NB4 (cell line): ENCODE results near the gene STK33.

ENCODE experiments used
- DNase-seq: peaks from one replicate; pipeline ENCODE4 v3.0.0; 2010; ENCODE audit warnings: low read depth
- H3K4me3 ChIP-seq: one replicate; pipeline ENCODE4 v1.5.1; 2011; ENCODE audit warnings: mild to moderate bottlenecking, low read depth, low read length, moderate library complexity
- CTCF ChIP-seq: IDR thresholded peaks from one replicate; pipeline ENCODE4 v1.5.1; 2012; ENCODE audit warnings: low read depth, low read length
- MAX ChIP-seq: IDR thresholded peaks from 2 replicates; pipeline ENCODE4 v1.6.1; 2011; ENCODE audit warnings: low read depth, low read length
- MYC ChIP-seq: IDR thresholded peaks from 2 replicates; pipeline ENCODE4 v1.6.1; 2011; ENCODE audit warnings: low read depth, low read length
- POLR2A ChIP-seq: IDR thresholded peaks from 2 replicates; pipeline ENCODE4 v1.6.1; 2011; ENCODE audit warnings: mild to moderate bottlenecking; ENCODE audit not compliant: insufficient read length; ENCODE audit errors: extremely low read depth

STK33 gene

GRCh38 chr11:8603696-8604077, 9.7 kb upstream of the STK33 start:
- no peak for TF ChIP-seq MAX
- TF ChIP-seq MYC, result no peak
- TF ChIP-seq POLR2A, result no peak
- no peak for TF ChIP-seq CTCF
- no peak overlapping the region for H3K4me3 ChIP-seq
- no peak for DNase-seq

- TF ChIP-seq MAX (no peak), MYC (no peak), CTCF (no peak), POLR2A (no peak)
- no peak for DNase-seq
- H3K4me3 ChIP-seq, result no peak overlapping the region
These were observed 7.5 kb upstream of the STK33 start for GRCh38 chr11:8601376-8602133.

GRCh38 chr11:8598506-8598905, 4.5 kb upstream of the STK33 start:
- no peak overlapping the region for H3K4me3 ChIP-seq
- no peak for DNase-seq
- TF ChIP-seq POLR2A (no peak), CTCF (no peak)

GRCh38 chr11:8597182-8597581, 3.2 kb upstream of the STK33 start:
- no peak overlapping the region for H3K4me3 ChIP-seq
- no peak for TF ChIP-seq MYC
- no peak for TF ChIP-seq MAX
- TF ChIP-seq CTCF, result no peak
- TF ChIP-seq POLR2A, result no peak
- DNase-seq, result peak; percentile 20

- no peak for DNase-seq
- TF ChIP-seq MYC (no peak), CTCF (no peak), POLR2A (no peak), MAX (no peak)
- H3K4me3 ChIP-seq, result no peak overlapping the region
These were observed 2.5 kb upstream of the STK33 start for GRCh38 chr11:8596504-8597046.

- H3K4me3 ChIP-seq, result no peak overlapping the region
- TF ChIP-seq POLR2A (no peak), MAX (no peak), CTCF (no peak), MYC (no peak)
- DNase-seq, result no peak
These were observed 573 bp downstream of the STK33 start for GRCh38 chr11:8593455-8593854.
